Fibroblast of pulmonary artery (primary cell): ENCODE measurements around the gene PTPN7.
"Not testable (repeated sequence)": the region's sequence is repeated elsewhere in the genome, so short reads cannot be mapped to it uniquely, and the experiment has no call there.

Source experiments
- DNase-seq: peaks from one replicate; pipeline ENCODE4 v3.0.0-alpha.2; 2010; ENCODE audit warnings: low read depth
- H3K4me3 ChIP-seq: replicated peaks from 2 replicates; pipeline ENCODE4 v1.5.1; 2011; ENCODE audit warnings: low read depth, mild to moderate bottlenecking, control low read depth, low read length, moderate library complexity
- CTCF ChIP-seq: IDR thresholded peaks from 2 replicates; pipeline ENCODE4 v1.5.1; 2011; ENCODE audit warnings: mild to moderate bottlenecking, control low read depth, low read length, inconsistent platforms; ENCODE audit errors: missing control alignments

The PTPN7 gene

GRCh38 chr1:202149566-202149965 is 10.8 kb downstream of the PTPN7 start:
- DNase-seq = no peak
- no peak for TF ChIP-seq CTCF
- no peak overlapping the region for H3K4me3 ChIP-seq

- no peak overlapping the region for H3K4me3 ChIP-seq
- no peak for DNase-seq
- TF ChIP-seq CTCF = no peak
Measured at GRCh38 chr1:202148391-202148790, 12.0 kb downstream of the PTPN7 start.

GRCh38 chr1:202146993-202147392 is 13.4 kb downstream of the PTPN7 start:
- TF ChIP-seq CTCF = no peak
- no peak for DNase-seq
- H3K4me3 ChIP-seq = no peak overlapping the region

GRCh38 chr1:202146279-202146678 is 14.1 kb downstream of the PTPN7 start:
- H3K4me3 ChIP-seq = no peak overlapping the region
- TF ChIP-seq CTCF = no peak
- DNase-seq = no peak

- DNase-seq, H3K4me3 ChIP-seq: not testable (repeated sequence)
Measured at GRCh38 chr1:202145744-202146140, 14.7 kb downstream of the PTPN7 start.

GRCh38 chr1:202145068-202145743 is 15.2 kb downstream of the PTPN7 start:
- H3K4me3 ChIP-seq = peak overlapping the region; percentile 80
- no peak for DNase-seq
- no peak for TF ChIP-seq CTCF

- H3K4me3 ChIP-seq = peak within 1 kb of the TSS; percentile 80
- DNase-seq = no peak
- no peak for TF ChIP-seq CTCF
Measured at GRCh38 chr1:202144402-202145067, 15.9 kb downstream of the PTPN7 start, which contains the start of gene ARL8A. Gene ARL8A, minus strand, starts transcription at chr1:202144737. Its CDS starts 165 bp downstream, at chr1:202144572.
